Fibroblast of villous mesenchyme (primary cell): ENCODE measurements around the gene ERFL. TPM values are rescaled to one million over a fixed set of nuclear protein-coding genes. Genes with fewer than 3 reads are reported as not detected.

ENCODE experiments used
- DNase-seq: peaks from one replicate; pipeline ENCODE4 v3.0.0-alpha.2; 2010; ENCODE audit warnings: low read depth
- H3K4me3 ChIP-seq: 2 replicates; pipeline ENCODE4 v1.5.1; 2011; ENCODE audit warnings: low read depth, mild to moderate bottlenecking, low read length
- CTCF ChIP-seq: IDR thresholded peaks from 2 replicates; pipeline ENCODE4 v1.5.1; 2012; ENCODE audit warnings: low read depth, mild to moderate bottlenecking, low read length; ENCODE audit not compliant: insufficient read depth
- total RNA-seq: library from RNA; depleted of rRNA; stranded (reverse); fragments of >200 nt; gene quantifications from 2 replicates; pipeline ENCODE4 v1.2.3, GENCODE V29; 2012

The ERFL gene
- total RNA-seq, 1 donor: not detected

- no peak for DNase-seq
- TF ChIP-seq CTCF: no peak
- no peak overlapping the region for H3K4me3 ChIP-seq
Measured at GRCh38 chr19:41906916-41907680, 21.2 kb downstream of the ERFL start.

GRCh38 chr19:41906271-41906670, 22.0 kb downstream of the ERFL start:
- TF ChIP-seq CTCF: no peak
- no peak for DNase-seq
- no peak overlapping the region for H3K4me3 ChIP-seq

- H3K4me3 ChIP-seq: no peak overlapping the region
- no peak for TF ChIP-seq CTCF
- no peak for DNase-seq
Measured at GRCh38 chr19:41905273-41906002, 22.8 kb downstream of the ERFL start.

- no peak for DNase-seq
- H3K4me3 ChIP-seq: no peak overlapping the region
- no peak for TF ChIP-seq CTCF
Measured at GRCh38 chr19:41904118-41904870, 24.0 kb downstream of the ERFL start.

GRCh38 chr19:41903193-41903953, 24.9 kb downstream of the ERFL start:
- no peak overlapping the region for H3K4me3 ChIP-seq
- no peak for DNase-seq
- TF ChIP-seq CTCF: no peak

GRCh38 chr19:41902594-41902993, 25.7 kb downstream of the ERFL start:
- no peak overlapping the region for H3K4me3 ChIP-seq
- no peak for DNase-seq
- TF ChIP-seq CTCF: no peak
